GM18511 (cell line): ENCODE data around the gene PHACTR3.
"Not testable (repeated sequence)": the region's sequence is repeated elsewhere in the genome, so short reads cannot be mapped to it uniquely, and the experiment has no call there.

Source experiments
- ATAC-seq: cut with Tn5 transposase; IDR thresholded peaks from one replicate; pipeline ENCODE4 v1.9.1; 2021; ENCODE audit warnings: mild to moderate bottlenecking, moderate library complexity; ENCODE audit not compliant: unreplicated experiment

PHACTR3 gene

DNA sequence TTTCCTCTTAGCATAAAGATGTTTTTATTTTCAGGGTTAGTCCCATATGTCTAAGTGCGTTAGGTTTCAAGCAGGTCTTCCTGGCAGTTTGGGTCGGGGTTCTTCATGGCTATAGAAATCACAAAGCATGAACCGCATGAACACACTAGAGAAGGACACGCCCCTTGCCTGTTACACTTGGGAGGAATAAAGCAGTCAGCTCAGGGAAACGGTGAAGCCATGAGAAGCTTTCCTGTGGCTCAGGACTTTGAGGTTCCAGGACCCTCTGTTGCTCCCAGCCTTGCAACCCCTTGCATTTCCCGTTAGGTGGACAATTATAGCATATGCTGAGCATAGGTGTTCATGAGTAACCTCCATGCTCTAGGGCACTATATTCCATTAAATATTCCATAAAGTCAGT lies 232.4 kb downstream of the PHACTR3 start:
- ATAC-seq, result no peak

DNA sequence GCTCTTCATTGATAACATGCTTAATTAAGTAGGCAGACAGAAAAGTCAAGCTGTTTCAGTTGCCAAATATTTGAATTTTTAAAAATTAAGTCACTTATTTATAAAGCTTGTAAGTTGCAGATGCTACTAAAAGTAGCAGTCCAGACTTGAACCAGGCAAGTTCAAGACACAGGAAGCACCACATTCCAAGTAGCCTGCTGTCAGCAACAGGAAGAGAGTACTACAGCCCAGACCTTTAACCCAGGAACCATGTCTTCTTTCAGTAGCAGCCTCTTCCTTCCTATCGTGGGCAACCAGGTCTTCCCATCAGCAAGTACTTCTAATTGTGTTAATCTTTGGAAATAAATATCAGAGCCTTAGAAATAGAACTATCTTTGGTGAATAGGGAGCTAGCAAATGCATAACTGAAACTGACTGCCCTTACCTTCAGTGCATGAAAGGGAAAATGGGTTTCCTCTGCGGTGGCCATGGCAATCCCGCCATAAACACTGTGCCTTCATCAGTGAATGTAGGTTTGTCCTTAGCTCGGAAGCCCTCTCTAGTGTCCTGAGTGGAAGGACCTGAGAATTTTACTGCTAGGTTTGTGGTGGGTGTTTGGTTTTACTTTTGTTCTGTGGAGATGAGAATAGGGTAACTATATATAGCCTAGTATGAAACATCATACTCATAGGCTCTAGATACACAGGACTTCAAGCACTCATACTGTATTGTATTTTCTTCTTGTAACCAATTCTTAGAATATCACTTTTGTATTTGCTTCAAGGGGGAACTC lies 233.5 kb downstream of the PHACTR3 start:
- peak; percentile 85 for ATAC-seq

DNA sequence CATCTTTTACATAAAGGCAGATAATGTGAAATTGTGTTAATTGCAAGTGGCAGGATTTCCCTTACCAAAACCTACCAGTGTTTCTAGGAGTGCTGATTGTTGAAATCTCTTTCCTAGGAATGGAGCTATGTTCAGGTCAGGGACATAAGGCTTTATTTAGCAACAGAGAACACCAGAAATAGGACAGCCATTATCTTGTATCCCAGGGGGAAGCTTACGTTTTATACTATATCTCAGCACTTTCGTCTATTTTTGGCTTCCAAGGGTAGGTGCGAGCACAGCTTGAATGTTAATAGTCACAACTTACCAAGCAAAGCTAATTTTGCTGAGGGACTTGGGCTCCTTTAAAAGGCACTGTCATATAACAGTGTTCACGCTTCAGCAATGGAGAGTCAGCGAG lies 235.1 kb downstream of the PHACTR3 start:
- ATAC-seq, result no peak

GRCh38 chr20:59845472-59845871 lies 241.1 kb downstream of the PHACTR3 start:
- ATAC-seq, result no peak

DNA sequence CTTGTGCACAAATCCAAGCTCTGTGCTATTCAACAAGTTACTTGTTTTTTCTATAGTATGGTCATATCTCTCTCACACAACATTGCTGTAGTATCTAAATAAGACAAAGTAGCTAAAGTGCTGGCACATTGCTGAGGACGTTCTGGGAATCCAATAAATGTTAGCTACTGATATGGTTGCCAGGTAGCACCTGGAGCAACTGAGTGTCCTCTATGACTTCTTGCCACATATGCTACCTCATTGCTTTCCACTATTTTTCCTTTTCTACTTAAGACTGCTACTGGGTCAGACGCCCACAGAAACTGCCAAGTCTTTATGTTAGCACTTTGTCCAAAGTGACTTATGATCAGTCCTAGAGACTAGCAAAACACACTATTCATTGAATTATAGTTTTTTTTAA lies 243.8 kb downstream of the PHACTR3 start:
- no peak for ATAC-seq

- ATAC-seq, result no peak
These were observed 245.8 kb downstream of the PHACTR3 start for GRCh38 chr20:59850018-59850641.

GRCh38 chr20:59856526-59856925 lies 252.2 kb downstream of the PHACTR3 start:
- ATAC-seq, result not testable (repeated sequence)

- ATAC-seq, result not testable (repeated sequence)
These were observed 252.6 kb downstream of the PHACTR3 start for GRCh38 chr20:59856941-59857340.

- ATAC-seq, result no peak
These were observed 253.6 kb downstream of the PHACTR3 start for GRCh38 chr20:59857966-59858365.

DNA sequence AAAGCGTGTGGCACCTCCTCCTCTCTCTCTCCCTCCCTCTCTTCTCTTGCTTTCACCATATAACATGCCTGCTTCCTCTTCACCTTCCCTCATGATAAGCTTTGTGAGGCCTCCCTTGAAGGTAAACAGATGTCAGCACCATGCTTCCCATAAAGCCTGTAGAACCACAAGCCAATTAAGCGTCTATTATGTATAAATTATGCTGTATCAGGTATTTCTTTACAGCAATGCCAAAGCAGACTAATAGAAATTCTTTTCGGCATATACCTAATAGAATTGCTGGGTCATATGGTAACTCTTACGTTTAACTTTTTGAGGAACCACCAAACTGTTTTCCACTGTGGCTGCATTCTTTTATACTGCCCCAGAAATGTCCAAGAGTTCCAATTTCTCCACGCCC lies 254.1 kb downstream of the PHACTR3 start:
- ATAC-seq, result no peak

- no peak for ATAC-seq
These were observed 257.1 kb downstream of the PHACTR3 start for GRCh38 chr20:59861401-59861800.

DNA sequence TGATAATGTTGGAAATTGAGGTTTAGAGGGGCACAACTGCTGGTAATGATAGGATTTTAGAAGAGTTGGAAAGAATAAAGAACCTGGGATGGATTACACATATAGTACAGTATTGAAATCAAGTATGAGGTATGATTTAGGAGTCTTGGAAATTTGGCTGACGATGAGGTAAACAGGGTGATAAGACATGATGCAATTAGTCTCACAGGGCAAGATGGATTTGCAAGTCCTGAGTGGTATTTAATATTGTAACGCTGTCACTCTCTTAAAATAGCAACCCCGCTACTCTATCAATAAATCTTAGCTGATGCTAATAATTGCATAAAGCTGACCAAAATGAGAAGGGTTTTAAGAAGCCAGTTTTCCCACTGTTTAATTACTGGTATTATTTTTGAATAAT lies 258.7 kb downstream of the PHACTR3 start:
- no peak for ATAC-seq

GRCh38 chr20:59864726-59865125 lies 260.4 kb downstream of the PHACTR3 start:
- no peak for ATAC-seq

DNA sequence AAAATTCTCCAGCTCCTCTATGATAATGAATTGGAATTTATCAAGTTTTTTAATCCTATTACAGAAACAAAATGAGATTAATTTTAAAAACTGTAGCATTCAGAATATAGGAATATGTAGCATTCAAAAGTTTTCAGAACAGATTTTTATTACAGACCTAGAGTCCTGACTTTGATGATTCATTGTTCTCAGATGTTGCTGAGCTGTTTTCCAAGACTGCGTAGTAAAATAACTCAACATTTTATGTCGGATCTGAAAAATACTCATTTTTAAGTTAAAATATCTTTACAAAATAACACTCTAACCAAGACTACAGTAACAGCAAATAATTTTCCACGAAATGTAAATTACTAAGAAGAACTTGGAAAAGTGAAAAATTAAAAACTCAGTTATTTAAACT lies 262.0 kb downstream of the PHACTR3 start:
- no peak for ATAC-seq

DNA sequence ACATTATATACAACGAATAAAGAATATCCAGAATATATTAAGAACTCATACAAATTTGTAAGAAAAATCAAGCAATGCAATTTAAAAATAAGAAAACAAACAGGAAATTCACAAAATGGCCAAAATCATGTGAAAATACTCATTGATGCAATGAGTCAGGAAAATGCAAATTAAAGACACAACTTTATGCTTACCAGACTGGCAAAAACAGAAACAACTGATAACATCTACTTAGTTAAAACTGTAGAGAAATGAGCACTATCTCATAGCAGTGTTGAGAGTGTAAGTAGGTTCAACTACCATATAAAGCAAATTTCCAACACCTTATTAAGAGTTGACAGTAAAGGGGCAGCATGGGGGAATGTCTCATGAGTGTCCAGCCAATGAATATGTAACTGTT lies 266.8 kb downstream of the PHACTR3 start:
- no peak for ATAC-seq

- ATAC-seq, result no peak
These were observed 269.1 kb downstream of the PHACTR3 start for GRCh38 chr20:59873409-59873808.

GRCh38 chr20:59880198-59880597 lies 275.9 kb downstream of the PHACTR3 start:
- ATAC-seq, result no peak

DNA sequence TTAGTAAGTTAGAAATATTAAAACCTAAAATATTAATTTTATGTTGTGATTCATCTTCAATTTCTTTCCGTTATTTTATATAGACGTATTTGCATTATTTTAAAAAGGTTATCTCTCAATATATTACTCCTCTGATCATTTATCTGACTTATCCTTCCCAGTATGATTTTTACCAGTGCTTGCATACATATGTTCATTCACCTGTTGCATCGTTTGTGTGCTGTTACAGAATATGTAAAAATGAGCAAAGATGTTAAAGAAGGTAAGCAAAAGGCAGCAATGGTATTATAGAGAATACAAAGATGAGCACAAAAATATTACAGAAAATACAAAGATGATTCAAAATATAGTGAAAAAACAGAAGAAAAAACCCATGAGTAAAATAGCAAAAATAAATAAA lies 280.2 kb downstream of the PHACTR3 start:
- no peak for ATAC-seq

GRCh38 chr20:59888050-59888449 lies 283.7 kb downstream of the PHACTR3 start:
- no peak for ATAC-seq

- ATAC-seq, result not testable (repeated sequence)
These were observed 285.7 kb downstream of the PHACTR3 start for GRCh38 chr20:59890035-59890434.

DNA sequence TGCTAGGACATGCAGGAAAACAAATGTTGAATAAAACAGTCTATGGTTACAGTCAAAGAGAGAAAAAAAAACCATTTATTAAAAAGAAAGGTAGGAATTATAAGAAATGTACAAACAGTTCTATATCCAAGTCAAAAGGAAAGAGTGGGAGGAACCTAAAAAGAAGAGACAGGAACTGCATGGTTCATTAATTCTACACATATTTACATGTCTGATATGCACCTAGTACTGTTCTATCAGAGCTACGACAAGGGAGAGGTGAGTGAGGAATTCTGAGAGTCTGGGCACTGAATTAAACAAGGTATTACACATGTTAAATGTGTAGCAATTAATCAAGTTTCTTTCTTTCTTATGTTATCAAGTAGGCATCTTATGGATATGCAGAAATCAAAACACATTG lies 287.2 kb downstream of the PHACTR3 start:
- no peak for ATAC-seq

DNA sequence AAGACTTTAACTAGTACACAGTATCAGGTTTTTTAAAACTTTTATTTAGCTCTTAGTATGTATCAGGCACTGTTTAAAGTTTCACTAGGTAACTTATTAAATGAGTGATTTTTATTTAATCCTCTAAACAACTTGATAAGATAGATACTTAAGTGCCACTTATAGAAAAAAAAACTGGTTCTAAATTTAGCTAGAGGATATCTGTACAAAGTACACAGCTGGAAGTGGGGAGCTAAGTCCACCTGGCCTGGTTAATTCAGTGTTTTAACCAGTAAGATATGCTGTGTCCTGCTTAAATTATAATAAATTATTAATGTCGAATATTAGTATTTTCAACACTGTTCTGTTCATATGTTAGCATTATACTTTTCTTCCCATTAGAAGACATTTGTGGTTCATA lies 291.6 kb downstream of the PHACTR3 start:
- no peak for ATAC-seq
